SK-N-SH treated with all-trans-retinoic acid at 6 μM for 48 hours (cell line): Measurements from ENCODE around the gene NKX2-4.
A peak's percentile ranks its signal among the peaks of the same experiment; 100 is the strongest.

Experiments used
- ATAC-seq: fragments of 200-7000 bp; cut with Tn5 transposase; 3 replicates; pipeline ENCODE4 v1.9.1; 2020; ENCODE audit warnings: mild to moderate bottlenecking, moderate library complexity
- BACH2 ChIP-seq: fragments of 250-450 bp; sonication (Bioruptor Pico); IDR thresholded peaks from 2 replicates; pipeline ENCODE4 v1.9.0; 2021; ENCODE audit warnings: mild to moderate bottlenecking, borderline replicate concordance
- CREB5 ChIP-seq: fragments of 250-450 bp; sonication (Bioruptor Pico); IDR thresholded peaks from 2 replicates; pipeline ENCODE4 v1.5.1; 2020; ENCODE audit warnings: low read depth, mild to moderate bottlenecking, moderate library complexity
- ESRRG ChIP-seq: fragments of 250-450 bp; sonication (Bioruptor Pico); IDR thresholded peaks from 2 replicates; pipeline ENCODE4 v1.6.1; 2021; ENCODE audit warnings: mild to moderate bottlenecking
- GLIS3 ChIP-seq: fragments of 250-450 bp; sonication (Bioruptor Pico); IDR thresholded peaks from 2 replicates; pipeline ENCODE4 v1.5.0; 2020; ENCODE audit warnings: mild to moderate bottlenecking, moderate library complexity
- ISL1 ChIP-seq: fragments of 250-450 bp; sonication (Bioruptor Pico); IDR thresholded peaks from 2 replicates; pipeline ENCODE4 v2.1.2; 2022; ENCODE audit warnings: mild to moderate bottlenecking, moderate library complexity
- OSR1 ChIP-seq: fragments of 250-450 bp; sonication (Bioruptor Pico); IDR thresholded peaks from 2 replicates; pipeline ENCODE4 v1.8.0; 2022; ENCODE audit warnings: moderate library complexity, mild to moderate bottlenecking, inconsistent platforms
- PATZ1 ChIP-seq: fragments of 250-450 bp; sonication (Bioruptor Pico); IDR thresholded peaks from 2 replicates; pipeline ENCODE4 v1.8.0; 2020; ENCODE audit warnings: mild to moderate bottlenecking, moderate library complexity, borderline replicate concordance
- POU6F1 ChIP-seq: fragments of 250-450 bp; sonication (Bioruptor Pico); IDR thresholded peaks from 2 replicates; pipeline ENCODE4 v1.8.0; 2021; ENCODE audit warnings: low read depth, mild to moderate bottlenecking, moderate library complexity, borderline replicate concordance
- PPARA ChIP-seq: fragments of 250-450 bp; sonication (Bioruptor Pico); IDR thresholded peaks from 2 replicates; pipeline ENCODE4 v1.5.0; 2020; ENCODE audit warnings: mild to moderate bottlenecking, borderline replicate concordance
- RARB ChIP-seq: fragments of 250-450 bp; sonication (Bioruptor Pico); IDR thresholded peaks from 2 replicates; pipeline ENCODE4 v1.8.0; 2021; ENCODE audit warnings: mild to moderate bottlenecking, moderate library complexity
- SNAI2 ChIP-seq: fragments of 250-450 bp; sonication (Bioruptor Pico); IDR thresholded peaks from 2 replicates; pipeline ENCODE4 v1.5.0; 2020; ENCODE audit warnings: mild to moderate bottlenecking, moderate library complexity
- TCF4 ChIP-seq: fragments of 250-450 bp; sonication (Bioruptor Pico); IDR thresholded peaks from 2 replicates; pipeline ENCODE4 v1.8.0; 2021; ENCODE audit warnings: mild to moderate bottlenecking, moderate library complexity, borderline replicate concordance
- TOX ChIP-seq: fragments of 250-450 bp; sonication (Bioruptor Pico); IDR thresholded peaks from 2 replicates; pipeline ENCODE4 v1.8.0; 2021; ENCODE audit warnings: mild to moderate bottlenecking, moderate library complexity, borderline replicate concordance
- TSHZ2 ChIP-seq: fragments of 250-450 bp; sonication (Bioruptor Pico); IDR thresholded peaks from 2 replicates; pipeline ENCODE4 v1.5.0; 2020; ENCODE audit warnings: mild to moderate bottlenecking, moderate library complexity
- ZC3H10 ChIP-seq: fragments of 250-450 bp; sonication (Bioruptor Pico); IDR thresholded peaks from 2 replicates; pipeline ENCODE4 v1.5.1; 2021; ENCODE audit warnings: mild to moderate bottlenecking, moderate library complexity
- ZFP3 ChIP-seq: fragments of 250-450 bp; sonication (Bioruptor Pico); IDR thresholded peaks from 2 replicates; pipeline ENCODE4 v1.5.0; 2020; ENCODE audit warnings: mild to moderate bottlenecking, moderate library complexity
- ZFP30 ChIP-seq: fragments of 450-650 bp; formaldehyde crosslinking; IDR thresholded peaks from 2 replicates; pipeline ENCODE4 v1.5.0; 2022; ENCODE audit warnings: mild to moderate bottlenecking, moderate library complexity
- ZNF565 ChIP-seq: fragments of 450-650 bp; formaldehyde crosslinking; conservative IDR thresholded peaks from 2 replicates; pipeline ENCODE4 v1.5.0; 2020; ENCODE audit warnings: low read depth, mild to moderate bottlenecking, moderate library complexity
- ZNF70 ChIP-seq: fragments of 450-650 bp; formaldehyde crosslinking; IDR thresholded peaks from 2 replicates; pipeline ENCODE4 v1.5.0; 2020; ENCODE audit warnings: mild to moderate bottlenecking, moderate library complexity
- ZNF8 ChIP-seq: fragments of 450-650 bp; formaldehyde crosslinking; IDR thresholded peaks from 2 replicates; pipeline ENCODE4 v1.5.0; 2020; ENCODE audit warnings: mild to moderate bottlenecking, moderate library complexity

The NKX2-4 gene

GRCh38 chr20:21361266-21361665, 36.1 kb downstream of the NKX2-4 start:
- TF ChIP-seq BACH2 (CRISPR knock-in tag) = no peak
- TF ChIP-seq GLIS3 (CRISPR knock-in tag) = no peak
- ATAC-seq = no peak

- ATAC-seq = no peak
- TF ChIP-seq GLIS3 (CRISPR knock-in tag) (no peak), ESRRG (no peak), ZFP3 (no peak), TCF4 (CRISPR knock-in tag) (no peak), OSR1 (CRISPR knock-in tag) (no peak), ISL1 (CRISPR knock-in tag) (0 out of 2 replicates have a peak, but pooled peaks have one; percentile 10), PPARA (CRISPR knock-in tag) (no peak), TOX (CRISPR knock-in tag) (no peak), ZNF8 (CRISPR knock-in tag) (no peak)
Observed at GRCh38 chr20:21360705-21361104, 36.6 kb downstream of the NKX2-4 start.

- TF ChIP-seq SNAI2 (no peak), ZFP30 (CRISPR knock-in tag) (no peak), ZFP3 (no peak), ISL1 (CRISPR knock-in tag) (no peak), TOX (CRISPR knock-in tag) (no peak), ZNF70 (CRISPR knock-in tag) (no peak), PPARA (CRISPR knock-in tag) (no peak), PATZ1 (CRISPR knock-in tag) (no peak), POU6F1 (CRISPR knock-in tag) (no peak), RARB (CRISPR knock-in tag) (no peak), ZNF8 (CRISPR knock-in tag) (no peak), CREB5 (CRISPR knock-in tag) (no peak), ZC3H10 (CRISPR knock-in tag) (no peak), ESRRG (no peak), TSHZ2 (CRISPR knock-in tag) (no peak), BACH2 (CRISPR knock-in tag) (no peak)
- no peak for ATAC-seq
Observed at GRCh38 chr20:21358737-21359136, 38.6 kb downstream of the NKX2-4 start.

- no peak for TF ChIP-seq POU6F1 (CRISPR knock-in tag)
- TF ChIP-seq OSR1 (CRISPR knock-in tag) = no peak
- TF ChIP-seq TCF4 (CRISPR knock-in tag) = no peak
- TF ChIP-seq ZNF565 = no peak
- TF ChIP-seq ESRRG = no peak
- no peak for TF ChIP-seq PATZ1 (CRISPR knock-in tag)
- no peak for TF ChIP-seq ZC3H10 (CRISPR knock-in tag)
- TF ChIP-seq CREB5 (CRISPR knock-in tag) = no peak
- no peak for TF ChIP-seq BACH2 (CRISPR knock-in tag)
- TF ChIP-seq TOX (CRISPR knock-in tag) = no peak
- no peak for ATAC-seq
Observed at GRCh38 chr20:21357844-21358243, 39.5 kb downstream of the NKX2-4 start.
